ENCODE data around the gene PCNA. TPM values are rescaled to one million over a fixed set of nuclear protein-coding genes. Genes with fewer than 3 reads are reported as not detected.

Gene PCNA
- polyA plus RNA-seq, 1 donor (not counting 4 experiments of a cell fraction or from before 2014, with no cell fraction given): 130 TPM

DNA sequence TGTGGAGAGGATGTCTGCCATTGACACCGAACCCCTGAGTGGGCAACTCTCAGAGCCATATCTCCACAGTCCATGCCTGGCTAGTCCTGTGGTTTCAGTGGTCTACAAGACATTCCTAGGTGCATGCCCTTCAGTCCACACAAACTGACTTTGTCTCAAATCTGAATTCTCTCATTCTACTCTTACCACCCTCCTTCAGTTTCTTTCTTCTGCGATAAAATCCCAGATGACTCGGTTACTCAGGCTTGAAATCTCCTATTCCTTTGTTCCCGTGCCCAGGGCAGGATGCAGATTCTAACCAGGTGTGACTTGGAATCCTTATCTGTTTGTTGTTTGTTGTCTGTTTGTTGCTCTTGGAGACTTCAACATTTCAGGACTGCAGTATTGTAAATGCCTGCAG, 16.3 kb upstream of the PCNA start:
- Histone ChIP-seq H2AFZ (ENCODE audit: control insufficient read depth, low read length) (peak overlapping the region; percentile 15), H3K4me1 (ENCODE audit: control insufficient read depth, extremely low read depth, insufficient read depth, low read length) (peaks cover 14% of the 10 kb centered on the region), H3K4me3 (ENCODE audit: control insufficient read depth in 2 of 3, extremely low read depth in 1 of 3, insufficient read depth in 2 of 3, low read depth in 1 of 3, low read length in 3 of 3) (no peak overlapping the region), H3K27me3 (ENCODE audit: control insufficient read depth, extremely low read depth, insufficient read depth, low read length) (no peaks in the 10 kb centered on the region), H3K9me3 (ENCODE audit: control insufficient read depth, low read depth, low read length) (no peaks in the 10 kb centered on the region), H3K9ac (ENCODE audit: control insufficient read depth, extremely low read depth, insufficient read depth, low read length) (peak overlapping the region; percentile 28), H3K36me3 (ENCODE audit: control insufficient read depth in 2 of 2, extremely low read depth in 1 of 2, insufficient read depth in 2 of 2, low read length in 2 of 2) (peaks cover 0 to 2% of the 10 kb centered on the region in 2 experiments), H4K20me1 (ENCODE audit: control insufficient read depth, extremely low read depth, insufficient read depth, low read length) (peaks cover 5% of the 10 kb centered on the region), H3K79me2 (ENCODE audit: control insufficient read depth, insufficient read depth, low read length) (peaks cover 66% of the 10 kb centered on the region), H3K9me1 (ENCODE audit: control insufficient read depth, extremely low read depth, insufficient read depth, low read length) (no peaks in the 10 kb centered on the region), H3K4me2 (ENCODE audit: control insufficient read depth, extremely low read depth, insufficient read depth, low read depth, low read length) (peak overlapping the region; percentile 32), H3K27ac (ENCODE audit: control insufficient read depth, insufficient read depth, low read length) (peak overlapping the region; percentile 20)
- DNase-seq (ENCODE audit: low read depth, low spot score): no peak
- dilution Hi-C loops (cut with MboI; ENCODE audit: extremely low pct_ligation_motif_present, low sequenced_read_pairs): no loop called here
- TF ChIP-seq, protein P1, sequence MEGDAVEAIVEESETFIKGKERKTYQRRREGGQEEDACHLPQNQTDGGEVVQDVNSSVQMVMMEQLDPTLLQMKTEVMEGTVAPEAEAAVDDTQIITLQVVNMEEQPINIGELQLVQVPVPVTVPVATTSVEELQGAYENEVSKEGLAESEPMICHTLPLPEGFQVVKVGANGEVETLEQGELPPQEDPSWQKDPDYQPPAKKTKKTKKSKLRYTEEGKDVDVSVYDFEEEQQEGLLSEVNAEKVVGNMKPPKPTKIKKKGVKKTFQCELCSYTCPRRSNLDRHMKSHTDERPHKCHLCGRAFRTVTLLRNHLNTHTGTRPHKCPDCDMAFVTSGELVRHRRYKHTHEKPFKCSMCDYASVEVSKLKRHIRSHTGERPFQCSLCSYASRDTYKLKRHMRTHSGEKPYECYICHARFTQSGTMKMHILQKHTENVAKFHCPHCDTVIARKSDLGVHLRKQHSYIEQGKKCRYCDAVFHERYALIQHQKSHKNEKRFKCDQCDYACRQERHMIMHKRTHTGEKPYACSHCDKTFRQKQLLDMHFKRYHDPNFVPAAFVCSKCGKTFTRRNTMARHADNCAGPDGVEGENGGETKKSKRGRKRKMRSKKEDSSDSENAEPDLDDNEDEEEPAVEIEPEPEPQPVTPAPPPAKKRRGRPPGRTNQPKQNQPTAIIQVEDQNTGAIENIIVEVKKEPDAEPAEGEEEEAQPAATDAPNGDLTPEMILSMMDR (optimal IDR thresholded peaks at IDR 0.05 in 1 of 3, IDR thresholded peaks at IDR 0.05 in 1 of 3, conservative IDR thresholded peaks at IDR 0.05 in 1 of 3; ENCODE audit: extremely low read depth in 1 of 3, insufficient read depth in 2 of 3, low read length in 3 of 3): no peak
- TF ChIP-seq EZH2 (IDR thresholded peaks at IDR 0.05; ENCODE audit: low read length): no peak
- FAIRE-seq: no peak

DNA sequence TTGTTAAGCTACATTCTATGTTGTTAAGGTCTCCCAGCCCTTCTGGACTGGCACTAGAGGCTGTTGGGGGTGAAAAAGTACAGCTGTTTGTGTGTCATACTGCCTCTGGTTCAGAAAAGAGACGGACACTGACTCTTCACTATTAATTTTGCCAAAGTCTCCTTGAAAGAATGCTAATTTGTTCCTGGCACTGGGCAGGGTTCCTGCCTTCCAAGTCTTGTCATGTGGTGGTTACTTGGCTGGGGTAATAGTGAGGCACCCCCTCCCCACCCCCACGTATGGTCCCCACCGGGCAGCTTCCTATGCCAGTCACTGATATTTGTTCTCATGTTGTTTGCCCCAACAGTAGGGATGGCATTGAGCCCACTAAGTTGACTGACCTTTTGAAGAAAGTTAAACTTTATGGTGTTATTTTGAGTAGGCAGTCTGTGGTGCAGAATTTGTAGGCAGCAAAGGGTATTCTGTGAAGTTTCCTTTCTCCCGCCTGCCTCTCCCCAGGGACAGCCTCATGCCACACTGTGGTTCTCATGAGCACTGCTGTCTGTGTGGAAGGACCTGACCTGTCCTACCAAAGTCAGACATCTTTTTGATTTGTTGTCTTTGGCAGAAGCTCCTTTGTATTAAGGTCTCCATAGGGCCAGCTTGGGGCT, 15.7 kb upstream of the PCNA start:
- FAIRE-seq (no peak), DNase-seq (ENCODE audit: low read depth, low spot score) (no peak)
- Histone ChIP-seq H3K36me3 (ENCODE audit: control insufficient read depth in 2 of 2, extremely low read depth in 1 of 2, insufficient read depth in 2 of 2, low read length in 2 of 2) (peaks cover 0 to 2% of the 10 kb centered on the region in 2 experiments), H3K4me1 (ENCODE audit: control insufficient read depth, extremely low read depth, insufficient read depth, low read length) (peaks cover 14% of the 10 kb centered on the region), H3K4me2 (ENCODE audit: control insufficient read depth, extremely low read depth, insufficient read depth, low read depth, low read length) (no peak overlapping the region), H3K4me3 (ENCODE audit: control insufficient read depth in 2 of 3, extremely low read depth in 1 of 3, insufficient read depth in 2 of 3, low read depth in 1 of 3, low read length in 3 of 3) (no peak overlapping the region), H4K20me1 (ENCODE audit: control insufficient read depth, extremely low read depth, insufficient read depth, low read length) (peaks cover 5% of the 10 kb centered on the region), H3K27ac (ENCODE audit: control insufficient read depth, insufficient read depth, low read length) (no peak overlapping the region), H3K9ac (ENCODE audit: control insufficient read depth, extremely low read depth, insufficient read depth, low read length) (peak overlapping the region; percentile 28), H3K9me1 (ENCODE audit: control insufficient read depth, extremely low read depth, insufficient read depth, low read length) (no peaks in the 10 kb centered on the region), H3K9me3 (ENCODE audit: control insufficient read depth, low read depth, low read length) (no peaks in the 10 kb centered on the region), H3K27me3 (ENCODE audit: control insufficient read depth, extremely low read depth, insufficient read depth, low read length) (no peaks in the 10 kb centered on the region), H3K79me2 (ENCODE audit: control insufficient read depth, insufficient read depth, low read length) (peaks cover 68% of the 10 kb centered on the region), H2AFZ (ENCODE audit: control insufficient read depth, low read length) (no peak overlapping the region)
- TF ChIP-seq, protein P1 (optimal IDR thresholded peaks at IDR 0.05 in 1 of 3, IDR thresholded peaks at IDR 0.05 in 1 of 3, conservative IDR thresholded peaks at IDR 0.05 in 1 of 3; ENCODE audit: extremely low read depth in 1 of 3, insufficient read depth in 2 of 3, low read length in 3 of 3): no peak
- TF ChIP-seq EZH2 (IDR thresholded peaks at IDR 0.05; ENCODE audit: low read length): no peak
- dilution Hi-C loops (cut with MboI; ENCODE audit: extremely low pct_ligation_motif_present, low sequenced_read_pairs): no loop called here

All from keratinocyte (primary cell).